ENCODE measurements around the gene SOX6.

SOX6 gene

DNA sequence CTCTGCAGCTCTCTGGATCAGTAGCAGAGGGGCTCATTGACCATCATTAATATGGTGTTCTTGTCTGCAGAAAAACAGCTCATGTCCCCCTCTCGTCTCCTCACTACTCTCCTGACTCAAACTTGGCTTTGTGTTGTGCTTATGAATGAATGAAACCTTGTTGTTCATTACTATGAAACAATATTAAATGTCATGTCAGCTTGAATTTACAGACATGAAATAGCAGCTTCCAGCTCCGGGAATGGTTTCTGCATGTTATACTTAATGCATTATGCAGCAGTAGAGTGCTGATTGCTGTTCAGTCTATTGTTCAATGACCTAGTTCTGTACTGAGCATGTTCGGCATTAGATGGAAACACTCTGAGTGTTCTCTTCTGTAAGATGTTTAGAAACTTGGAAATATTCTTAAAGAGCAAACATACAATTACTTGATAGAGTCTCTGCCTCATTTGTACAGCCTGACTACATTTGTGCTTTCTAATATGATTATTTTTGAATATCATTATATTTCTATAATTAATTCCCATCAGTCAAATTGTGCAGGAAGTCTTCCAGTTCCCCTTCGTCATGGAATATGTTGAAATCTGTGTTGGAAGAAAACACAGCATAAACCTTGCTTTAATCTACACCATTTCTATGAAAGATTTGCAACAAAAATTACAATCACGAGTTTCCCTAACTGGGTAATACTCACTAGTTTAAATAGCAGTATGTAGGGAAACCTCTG, 340.4 kb downstream of the SOX6 start:
- Histone ChIP-seq H4K20me1 (ENCODE audit: control insufficient read depth, insufficient read depth, low read depth, low read length) (no peaks in the 10 kb centered on the region), H3K27ac (ENCODE audit: low read depth, low read length) (no peak overlapping the region), H3K79me2 (ENCODE audit: control insufficient read depth, low read length) (no peaks in the 10 kb centered on the region)

DNA sequence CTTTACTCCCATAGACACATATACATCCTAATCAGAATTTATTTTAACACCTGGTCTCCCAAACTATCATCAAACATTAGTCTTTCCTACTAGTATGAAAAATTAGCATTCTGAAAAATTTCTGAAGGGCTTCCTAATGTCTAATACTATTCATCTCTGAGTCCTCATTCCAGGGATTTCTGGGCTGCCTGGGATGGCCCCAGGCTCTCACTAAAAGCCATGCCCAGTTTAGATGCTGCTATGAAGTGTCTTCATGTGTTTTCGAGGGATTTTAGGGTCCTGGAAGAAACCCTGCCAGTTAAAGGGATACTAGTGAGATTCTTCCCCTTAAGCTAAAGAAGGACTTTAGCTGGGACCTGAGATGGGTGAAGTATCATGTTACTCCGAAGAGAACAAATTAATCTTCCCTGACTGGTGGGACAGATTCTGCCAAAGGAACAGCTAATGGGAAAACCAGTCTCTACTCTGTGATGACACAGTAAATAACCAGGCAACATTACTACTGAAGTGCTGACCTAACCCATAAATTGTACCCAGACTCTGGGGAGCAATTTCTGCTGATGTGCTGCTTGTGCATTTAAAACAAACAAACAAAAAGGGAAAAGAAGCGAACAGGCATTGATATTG, 342.6 kb downstream of the SOX6 start:
- Histone ChIP-seq H3F3A (ENCODE audit: control insufficient read depth, insufficient read depth) (no peaks in the 10 kb centered on the region), H3K36me3 (ENCODE audit: control insufficient read depth, low read length) (no peaks in the 10 kb centered on the region), H3K9me2 (replicated peaks; ENCODE audit: control insufficient read depth, low read length) (no peaks in the 10 kb centered on the region), H3K4me3 (ENCODE audit: low read length) (no peak overlapping the region), H3K27me3 (ENCODE audit: control insufficient read depth, low read length) (no peaks in the 10 kb centered on the region), H4K20me1 (ENCODE audit: control insufficient read depth, insufficient read depth, low read depth, low read length) (no peaks in the 10 kb centered on the region), H3K4me2 (ENCODE audit: low read length) (no peak overlapping the region), H3K4me1 (ENCODE audit: control insufficient read depth, low read length) (no peaks in the 10 kb centered on the region), H3K79me2 (ENCODE audit: control insufficient read depth, low read length) (no peaks in the 10 kb centered on the region), H3K9me3 (ENCODE audit: control insufficient read depth, insufficient read depth, low read length) (no peaks in the 10 kb centered on the region), H3K27ac (ENCODE audit: low read depth, low read length) (no peak overlapping the region)
- TF ChIP-seq, protein P1, sequence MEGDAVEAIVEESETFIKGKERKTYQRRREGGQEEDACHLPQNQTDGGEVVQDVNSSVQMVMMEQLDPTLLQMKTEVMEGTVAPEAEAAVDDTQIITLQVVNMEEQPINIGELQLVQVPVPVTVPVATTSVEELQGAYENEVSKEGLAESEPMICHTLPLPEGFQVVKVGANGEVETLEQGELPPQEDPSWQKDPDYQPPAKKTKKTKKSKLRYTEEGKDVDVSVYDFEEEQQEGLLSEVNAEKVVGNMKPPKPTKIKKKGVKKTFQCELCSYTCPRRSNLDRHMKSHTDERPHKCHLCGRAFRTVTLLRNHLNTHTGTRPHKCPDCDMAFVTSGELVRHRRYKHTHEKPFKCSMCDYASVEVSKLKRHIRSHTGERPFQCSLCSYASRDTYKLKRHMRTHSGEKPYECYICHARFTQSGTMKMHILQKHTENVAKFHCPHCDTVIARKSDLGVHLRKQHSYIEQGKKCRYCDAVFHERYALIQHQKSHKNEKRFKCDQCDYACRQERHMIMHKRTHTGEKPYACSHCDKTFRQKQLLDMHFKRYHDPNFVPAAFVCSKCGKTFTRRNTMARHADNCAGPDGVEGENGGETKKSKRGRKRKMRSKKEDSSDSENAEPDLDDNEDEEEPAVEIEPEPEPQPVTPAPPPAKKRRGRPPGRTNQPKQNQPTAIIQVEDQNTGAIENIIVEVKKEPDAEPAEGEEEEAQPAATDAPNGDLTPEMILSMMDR (IDR thresholded peaks at IDR 0.05; ENCODE audit: low read depth, low read length, poor library complexity, severe bottlenecking), result no peak

More for the DNA sequence above, 340.4 kb downstream of the SOX6 start:
- H3K4me1 ChIP-seq (ENCODE audit: control insufficient read depth, low read length), result no peaks in the 10 kb centered on the region
- H3F3A ChIP-seq (ENCODE audit: control insufficient read depth, insufficient read depth), result no peaks in the 10 kb centered on the region
- no peaks in the 10 kb centered on the region for H3K9me3 ChIP-seq (ENCODE audit: control insufficient read depth, insufficient read depth, low read length)
- no peak for TF ChIP-seq EZH2phosphoT487 (IDR thresholded peaks at IDR 0.05; ENCODE audit: borderline replicate concordance, low read length)
- TF ChIP-seq, protein P1 (IDR thresholded peaks at IDR 0.05; ENCODE audit: low read depth, low read length, poor library complexity, severe bottlenecking), result no peak
- H3K9me2 ChIP-seq (replicated peaks; ENCODE audit: control insufficient read depth, low read length), result no peaks in the 10 kb centered on the region
- H3K27me3 ChIP-seq (ENCODE audit: control insufficient read depth, low read length), result no peaks in the 10 kb centered on the region
- no peak overlapping the region for H3K4me3 ChIP-seq (ENCODE audit: low read length)
- no peaks in the 10 kb centered on the region for H3K36me3 ChIP-seq (ENCODE audit: control insufficient read depth, low read length)
- H3K4me2 ChIP-seq (ENCODE audit: low read length), result no peak overlapping the region

DNA sequence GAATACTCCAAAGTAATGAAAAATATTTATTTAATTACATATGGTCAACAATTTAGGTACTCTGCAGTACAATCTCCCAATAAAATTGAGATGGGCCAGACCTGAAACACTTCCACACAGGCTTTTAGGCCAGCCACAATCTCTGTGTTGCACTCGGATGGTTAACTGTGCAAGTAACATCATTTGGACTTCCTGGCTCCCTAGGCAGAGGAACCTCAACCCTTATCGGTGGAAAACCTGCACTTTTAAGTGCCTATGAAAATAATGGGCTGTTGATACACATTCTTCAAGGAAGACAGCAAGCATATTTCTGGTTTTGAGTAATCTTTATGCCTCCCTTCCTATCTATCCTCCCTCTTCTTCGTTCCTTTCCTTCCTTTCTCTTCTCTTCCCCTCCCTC, 343.1 kb downstream of the SOX6 start:
- Histone ChIP-seq H3K4me1 (ENCODE audit: control insufficient read depth, low read length) (no peaks in the 10 kb centered on the region), H3K9me3 (ENCODE audit: control insufficient read depth, insufficient read depth, low read length) (no peaks in the 10 kb centered on the region), H3K4me2 (ENCODE audit: low read length) (no peak overlapping the region), H3K27ac (ENCODE audit: low read depth, low read length) (no peak overlapping the region), H3K4me3 (ENCODE audit: low read length) (no peak overlapping the region), H3K36me3 (ENCODE audit: control insufficient read depth, low read length) (no peaks in the 10 kb centered on the region), H3K9me2 (replicated peaks; ENCODE audit: control insufficient read depth, low read length) (no peaks in the 10 kb centered on the region), H3K27me3 (ENCODE audit: control insufficient read depth, low read length) (no peaks in the 10 kb centered on the region), H3F3A (ENCODE audit: control insufficient read depth, insufficient read depth) (no peaks in the 10 kb centered on the region), H3K79me2 (ENCODE audit: control insufficient read depth, low read length) (no peaks in the 10 kb centered on the region), H4K20me1 (ENCODE audit: control insufficient read depth, insufficient read depth, low read depth, low read length) (no peaks in the 10 kb centered on the region)
- TF ChIP-seq, protein P1 (IDR thresholded peaks at IDR 0.05; ENCODE audit: low read depth, low read length, poor library complexity, severe bottlenecking), result no peak
- no peak for TF ChIP-seq EZH2phosphoT487 (IDR thresholded peaks at IDR 0.05; ENCODE audit: borderline replicate concordance, low read length)
